Measurements from ENCODE around the gene LILRA5.
"Not testable (repeated sequence)": the region's sequence is repeated elsewhere in the genome, so short reads cannot be mapped to it uniquely, and the experiment has no call there.

Gene LILRA5

DNA sequence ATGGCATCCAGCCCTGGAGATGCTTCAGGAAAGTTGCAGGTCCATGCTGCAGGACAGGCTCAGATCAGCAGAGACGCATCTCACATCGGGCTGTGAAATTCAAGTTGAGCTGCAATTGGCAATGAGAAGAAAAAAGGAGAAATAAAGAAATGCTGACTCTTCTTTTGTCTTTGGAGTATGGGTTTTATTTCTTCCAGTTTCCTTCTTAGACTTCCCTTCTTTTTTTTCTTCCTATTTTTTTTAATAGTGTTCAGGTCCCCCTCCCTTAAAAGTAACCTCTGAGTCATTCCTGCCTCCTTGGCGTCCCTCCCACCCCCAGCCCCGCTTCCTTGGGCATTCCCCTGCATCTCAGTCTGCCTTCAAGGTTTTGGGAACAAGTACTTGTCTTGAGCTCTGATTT lies 41.4 kb downstream of the LILRA5 start:
- DNase-seq, result not testable (repeated sequence)

DNA sequence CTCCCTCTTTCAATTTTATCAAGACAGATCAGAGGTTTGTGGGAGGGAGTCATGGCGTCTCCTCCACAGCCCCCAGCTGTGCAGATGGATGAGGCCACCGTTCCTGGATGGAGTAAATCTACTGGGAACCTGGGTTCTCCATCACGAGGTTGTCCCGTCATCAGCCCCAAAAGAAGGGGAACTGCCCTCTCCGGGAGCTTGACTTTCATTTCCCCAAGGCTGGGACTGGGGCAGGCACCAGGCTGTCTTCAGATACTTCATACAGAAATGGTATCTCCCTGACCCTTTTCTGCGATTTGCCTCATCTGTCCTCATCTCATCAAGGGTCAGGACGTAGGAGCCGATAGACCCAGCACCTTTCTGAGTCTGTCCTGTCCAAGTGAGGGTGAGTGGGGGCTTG lies 41.9 kb downstream of the LILRA5 start:
- DNase-seq, result no peak

GRCh38 chr19:54268936-54269335 lies 44.0 kb downstream of the LILRA5 start:
- DNase-seq, result no peak

- DNase-seq, result peak; percentile 19
These were observed 46.8 kb downstream of the LILRA5 start for GRCh38 chr19:54266133-54266532.

DNA sequence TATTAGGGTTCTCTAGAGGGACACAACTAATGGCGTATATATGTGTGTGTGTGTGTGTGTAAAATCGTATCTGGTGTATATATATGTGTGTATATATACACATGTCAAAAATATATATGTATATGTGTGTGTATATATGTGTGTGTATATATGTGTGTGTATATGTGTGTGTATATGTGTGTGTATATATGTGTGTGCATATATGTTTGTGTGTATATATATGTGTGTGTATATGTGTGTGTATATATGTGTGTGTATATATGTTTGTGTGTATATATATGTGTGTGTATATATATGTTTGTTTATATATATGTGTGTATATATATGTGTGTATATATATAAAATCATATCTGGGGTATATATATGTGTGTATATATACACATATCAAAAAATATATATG lies 50.5 kb downstream of the LILRA5 start:
- DNase-seq, result no peak

- DNase-seq, result no peak
These were observed 50.9 kb downstream of the LILRA5 start for GRCh38 chr19:54262066-54262465.

- no peak for DNase-seq
These were observed 55.9 kb downstream of the LILRA5 start, which contains the start of gene LILRB5 for GRCh38 chr19:54257116-54257480. TSS of gene LILRB5 (minus strand) at chr19:54257273. CDS start at chr19:54257193, 80 bp downstream.
